ENCODE data around the gene CDK12. TPM values are rescaled to one million over a fixed set of nuclear protein-coding genes. Genes with fewer than 3 reads are reported as not detected.

CDK12 gene
- total and polyA plus RNA-seq, 10 of the 15 experiments (the other 5 are each of a cell fraction or from before 2014, with no cell fraction given) = 3.2 to 55.1 (median 31.9) TPM

DNA sequence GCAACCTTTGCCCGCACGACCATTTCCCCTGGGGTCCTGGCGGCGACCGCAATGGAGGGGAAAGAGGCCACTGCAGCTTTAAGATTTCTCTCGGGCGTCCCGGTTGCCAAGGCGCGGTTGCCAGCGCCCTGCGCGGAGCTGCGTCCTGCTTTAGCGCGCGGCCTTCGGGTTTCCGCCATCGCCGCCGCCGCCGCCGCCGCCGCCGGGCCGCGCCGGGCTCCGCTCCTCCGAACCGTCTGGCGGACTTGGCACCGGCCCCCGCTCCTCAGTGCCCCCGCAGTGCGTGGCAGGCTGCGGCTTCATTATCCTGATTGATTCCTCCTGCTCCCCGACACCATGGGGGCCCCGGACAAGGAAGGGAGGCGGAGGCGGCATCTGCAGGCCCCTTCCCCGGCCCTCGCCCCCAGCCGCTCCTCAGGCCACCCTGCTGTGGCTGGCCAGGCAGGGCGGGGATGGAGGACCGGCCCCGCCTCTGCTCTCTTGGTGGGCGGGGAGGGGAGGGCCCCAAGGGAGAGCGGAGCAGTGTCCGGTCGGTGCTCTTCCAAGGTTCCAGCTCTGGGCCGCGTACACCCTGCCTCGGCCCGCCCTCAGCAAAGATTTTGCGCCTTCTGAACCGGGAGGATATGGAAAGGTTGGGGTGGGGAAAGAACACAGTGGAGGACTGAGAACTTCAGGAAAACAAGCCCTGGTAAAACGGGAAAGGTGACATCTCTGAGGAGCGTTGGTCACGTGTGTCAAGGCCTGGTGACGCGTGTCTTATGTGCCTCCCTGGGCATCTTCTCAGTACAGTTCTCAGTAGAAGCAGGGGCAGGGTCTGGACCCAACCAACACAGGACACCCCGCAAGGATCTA lies 112.4 kb downstream of the CDK12 start:
- DNase-seq (ENCODE audit: low read depth, low spot score) = no peak
- intact Hi-C loops (cut with micrococcal nuclease; ENCODE audit: unreplicated experiment) (no loop called here), in situ Hi-C loops (cut with MboI) (no loop called here)
- Histone ChIP-seq H3K36me3 (ENCODE audit: control insufficient read depth in 2 of 2, insufficient read depth in 2 of 2, low read length in 1 of 2) (no peaks in the 10 kb centered on the region), H3K9ac (ENCODE audit: control insufficient read depth, insufficient read depth, low read length) (peak overlapping the region; percentile 34; the same call in 1 of the 2 replicates), H3K4me2 (ENCODE audit: control insufficient read depth, insufficient read depth) (peak overlapping the region; percentile 75), H4K20me1 (ENCODE audit: control insufficient read depth, insufficient read depth) (no peaks in the 10 kb centered on the region), H3K4me1 (ENCODE audit: control insufficient read depth, insufficient read depth, low read length) (no peaks in the 10 kb centered on the region), H3K27ac (ENCODE audit: control insufficient read depth, insufficient read depth) (no peak overlapping the region), H2AFZ (ENCODE audit: control insufficient read depth, low read depth, low read length) (peak overlapping the region; percentile 16), H3K79me2 (ENCODE audit: control insufficient read depth, insufficient read depth, low read length) (no peaks in the 10 kb centered on the region), H3K9me3 (replicated peaks; ENCODE audit: control insufficient read depth, insufficient read depth, low read length) (no peaks in the 10 kb centered on the region; the same call in 2 of the 3 replicates), H3K27me3 (replicated peaks in 1 of 2; ENCODE audit: control insufficient read depth in 2 of 2, insufficient read depth in 2 of 2, low read length in 1 of 2) (peaks cover 0 to 4% of the 10 kb centered on the region in 2 experiments; a peak in 2 of 4 replicates), H3K4me3 (peak overlapping the region; percentile 70)
- CTCF ChIA-PET = no interaction called here
- ATAC-seq = peak; percentile 90
- POLR2A ChIA-PET = no interaction called here
- 5% methylated on average over 62 of the region's 66 CpGs for WGBS (ENCODE audit: insufficient coverage, insufficient replicate concordance, low lambda C conversion rate, missing lambda C conversion rate)
- BruUV-seq (replicated peaks) = no TSS peak
- FAIRE-seq = no peak
- SMC1A ChIA-PET (ENCODE audit: uncharacterized antibody, unreplicated experiment) = no interaction called here
- RAD21 ChIA-PET (ENCODE audit: unreplicated experiment) = no interaction called here
- TF ChIP-seq ZNF217 (IDR thresholded peaks at IDR 0.05) = no peak
- TF ChIP-seq POU2F2 (IDR thresholded peaks at IDR 0.05; ENCODE audit: borderline replicate concordance, low read depth, low read length) = no peak
- no peak for TF ChIP-seq WRNIP1 (IDR thresholded peaks at IDR 0.05; ENCODE audit: borderline replicate concordance, low read depth, low read length)
- TF ChIP-seq SMAD1 (IDR thresholded peaks at IDR 0.05; ENCODE audit: low read depth, partially characterized antibody) = no peak
- no peak for TF ChIP-seq POLR2AphosphoS2 (IDR thresholded peaks at IDR 0.05; ENCODE audit: low read depth, low read length)
- peak; percentile 28; the same call in 1 of the 2 replicates for TF ChIP-seq IKZF1 (conservative IDR thresholded peaks at IDR 0.05)
- TF ChIP-seq PAX8 (IDR thresholded peaks at IDR 0.05) = no peak
- TF ChIP-seq TCF3 (IDR thresholded peaks at IDR 0.05; ENCODE audit: borderline replicate concordance, insufficient read depth, low read depth, low read length) = no peak
- TF ChIP-seq LARP7 (IDR thresholded peaks at IDR 0.05) = peak; percentile 48; the same call in 1 of the 2 replicates
- TF ChIP-seq NBN (IDR thresholded peaks at IDR 0.05) = no peak
- peak; percentile 38 for TF ChIP-seq USF1 (IDR thresholded peaks at IDR 0.05; ENCODE audit: borderline replicate concordance, extremely low read length, insufficient read depth, low read depth, low read length)
- TF ChIP-seq GATAD2B (conservative IDR thresholded peaks at IDR 0.05; ENCODE audit: low read depth) = peak; percentile 54
- no peak for TF ChIP-seq NFIC (IDR thresholded peaks at IDR 0.05; ENCODE audit: low read depth, low read length)
- 0 out of 2 replicates have a peak, but pooled peaks have one; percentile 46 for TF ChIP-seq NKRF (conservative IDR thresholded peaks at IDR 0.05)
- no peak for TF ChIP-seq BACH1 (IDR thresholded peaks at IDR 0.05; ENCODE audit: borderline replicate concordance)
- no peak for TF ChIP-seq CEBPB (IDR thresholded peaks at IDR 0.05; ENCODE audit: borderline replicate concordance in 1 of 2, low read depth in 2 of 2, low read length in 2 of 2)
- TF ChIP-seq TBL1XR1 (IDR thresholded peaks at IDR 0.05; ENCODE audit: low read depth, low read length) = no peak
- 0 out of 2 replicates have a peak, but pooled peaks have one; percentile 34 for TF ChIP-seq YY1 (IDR thresholded peaks at IDR 0.05; ENCODE audit: low read depth, low read length)
- no peak for TF ChIP-seq MEF2A (IDR thresholded peaks at IDR 0.05; ENCODE audit: insufficient read depth, low read depth, low read length)
- TF ChIP-seq ZNF24 (IDR thresholded peaks at IDR 0.05) = no peak
- TF ChIP-seq, protein P1, sequence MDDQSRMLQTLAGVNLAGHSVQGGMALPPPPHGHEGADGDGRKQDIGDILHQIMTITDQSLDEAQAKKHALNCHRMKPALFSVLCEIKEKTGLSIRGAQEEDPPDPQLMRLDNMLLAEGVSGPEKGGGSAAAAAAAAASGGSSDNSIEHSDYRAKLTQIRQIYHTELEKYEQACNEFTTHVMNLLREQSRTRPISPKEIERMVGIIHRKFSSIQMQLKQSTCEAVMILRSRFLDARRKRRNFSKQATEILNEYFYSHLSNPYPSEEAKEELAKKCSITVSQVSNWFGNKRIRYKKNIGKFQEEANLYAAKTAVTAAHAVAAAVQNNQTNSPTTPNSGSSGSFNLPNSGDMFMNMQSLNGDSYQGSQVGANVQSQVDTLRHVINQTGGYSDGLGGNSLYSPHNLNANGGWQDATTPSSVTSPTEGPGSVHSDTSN (IDR thresholded peaks at IDR 0.05; ENCODE audit: insufficient replicate concordance, low read depth, low read length) = no peak

Data from GM12878 (cell line).